GM18499 (cell line): Measurements from ENCODE around the gene NIT2.
A peak's percentile ranks its signal among the peaks of the same experiment; 100 is the strongest.
"Not testable (repeated sequence)": the region's sequence is repeated elsewhere in the genome, so short reads cannot be mapped to it uniquely, and the experiment has no call there.

ENCODE experiments used
- ATAC-seq: cut with Tn5 transposase; IDR thresholded peaks from one replicate; pipeline ENCODE4 v1.9.1; 2021; ENCODE audit warnings: moderate number of reproducible peaks; ENCODE audit not compliant: insufficient read depth, unreplicated experiment

Gene NIT2, protein sequence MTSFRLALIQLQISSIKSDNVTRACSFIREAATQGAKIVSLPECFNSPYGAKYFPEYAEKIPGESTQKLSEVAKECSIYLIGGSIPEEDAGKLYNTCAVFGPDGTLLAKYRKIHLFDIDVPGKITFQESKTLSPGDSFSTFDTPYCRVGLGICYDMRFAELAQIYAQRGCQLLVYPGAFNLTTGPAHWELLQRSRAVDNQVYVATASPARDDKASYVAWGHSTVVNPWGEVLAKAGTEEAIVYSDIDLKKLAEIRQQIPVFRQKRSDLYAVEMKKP

DNA sequence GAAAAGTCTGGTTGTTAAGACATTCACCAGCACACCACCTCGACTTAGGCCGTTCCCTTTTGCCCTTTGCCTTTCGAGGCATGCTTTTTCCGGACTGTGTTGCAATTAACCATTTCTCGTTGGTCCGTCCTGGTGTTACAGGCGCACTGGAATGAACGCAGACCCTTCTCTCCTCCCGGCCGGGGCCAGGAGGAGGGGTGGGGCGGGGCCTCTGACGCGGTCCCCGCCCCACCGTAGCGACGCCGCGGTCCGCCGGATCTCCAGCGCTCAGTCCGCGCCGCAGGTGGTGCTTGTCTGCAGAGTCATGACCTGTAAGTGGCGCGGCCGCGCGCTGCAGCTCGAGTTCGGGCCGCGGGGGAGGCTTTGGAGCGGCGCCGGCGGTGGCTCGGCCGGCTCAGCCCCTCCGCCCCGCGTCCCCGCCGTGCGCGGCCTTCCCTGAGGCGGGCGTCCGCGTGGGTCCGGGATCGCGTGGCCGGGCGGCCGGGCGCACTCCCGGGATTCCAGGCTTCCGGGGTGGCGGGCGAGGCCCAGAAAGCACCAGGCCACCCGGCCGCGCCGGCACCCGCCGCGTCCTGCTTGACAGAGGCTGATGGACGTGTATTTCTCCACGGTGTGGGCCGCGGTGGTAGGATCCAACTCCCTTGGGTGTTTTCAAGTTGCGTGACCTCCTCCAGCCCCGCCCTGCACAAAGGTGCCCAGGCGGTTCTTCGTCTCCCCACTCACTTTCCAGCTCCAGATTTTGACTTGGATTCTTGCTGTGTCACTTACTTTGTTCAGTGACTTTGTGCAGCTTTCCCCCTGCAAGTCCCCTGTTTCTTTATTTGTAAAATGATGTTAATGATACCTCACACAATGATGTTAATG lies at the start of gene NIT2:
TSS of gene NIT2 (plus strand) at position 270 of the 864 bp plus-strand sequence. CDS start at position 305, 35 bp downstream.
- peak; percentile 76 for ATAC-seq

- ATAC-seq, result no peak
These were observed 46.2 kb upstream of the NIT2 start for GRCh38 chr3:100288288-100288894.

DNA sequence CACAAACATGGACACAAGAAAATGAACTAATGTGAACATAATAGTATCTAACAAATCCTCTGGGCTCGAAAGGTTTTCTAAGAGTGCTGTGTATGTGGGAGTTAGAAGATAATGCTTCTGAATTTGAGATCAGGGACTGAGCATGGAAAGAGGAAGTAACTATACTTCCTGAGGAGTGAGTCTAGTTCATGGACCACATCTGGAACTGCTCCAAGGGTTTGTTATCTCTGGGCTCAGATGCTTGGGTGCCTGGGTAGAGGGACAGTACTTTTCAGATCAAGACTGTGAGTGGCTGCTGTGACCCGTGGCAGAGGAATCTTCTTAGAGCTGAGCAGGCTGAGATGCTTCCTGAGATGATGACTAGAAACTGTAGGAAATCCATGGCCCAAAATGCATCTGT lies 45.2 kb upstream of the NIT2 start:
- no peak for ATAC-seq

DNA sequence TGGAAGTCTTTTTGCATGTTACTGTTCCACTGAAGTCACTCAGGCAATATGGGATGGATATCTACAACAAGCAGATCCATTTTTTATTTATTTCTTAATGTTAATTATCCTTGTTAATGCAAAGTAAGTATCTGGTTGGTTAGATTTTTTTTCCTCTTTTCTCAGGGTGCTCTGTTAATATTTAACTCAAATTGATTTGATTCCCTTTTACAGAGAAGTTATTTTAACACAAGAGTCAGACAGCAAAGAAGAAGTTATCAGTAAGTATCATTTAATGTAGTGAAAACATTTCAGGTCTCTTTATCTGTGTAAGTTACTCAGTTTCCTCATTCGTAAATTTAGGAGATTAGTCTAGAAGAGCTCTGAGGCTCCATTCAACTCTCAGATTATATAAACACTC lies 39.5 kb upstream of the NIT2 start:
- ATAC-seq, result no peak

DNA sequence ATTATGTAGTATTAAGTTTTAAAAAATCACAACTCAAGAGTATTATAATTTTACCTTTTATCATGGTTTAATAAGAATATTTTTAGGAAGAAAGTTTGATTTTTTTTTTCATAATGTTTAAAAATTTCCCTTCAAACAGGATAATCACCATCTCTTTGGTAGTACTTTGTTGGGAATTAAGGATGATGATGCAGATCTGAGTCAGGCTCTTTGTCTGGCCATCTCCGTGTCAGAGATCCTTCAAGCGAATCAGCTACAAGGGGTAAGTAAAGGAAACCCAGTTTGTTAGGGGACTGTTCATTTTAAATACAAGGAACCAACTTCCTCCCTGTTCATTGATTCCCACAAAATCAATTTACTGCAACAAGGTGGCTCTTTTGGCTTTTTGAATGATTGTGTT lies 36.8 kb upstream of the NIT2 start:
- ATAC-seq, result no peak

DNA sequence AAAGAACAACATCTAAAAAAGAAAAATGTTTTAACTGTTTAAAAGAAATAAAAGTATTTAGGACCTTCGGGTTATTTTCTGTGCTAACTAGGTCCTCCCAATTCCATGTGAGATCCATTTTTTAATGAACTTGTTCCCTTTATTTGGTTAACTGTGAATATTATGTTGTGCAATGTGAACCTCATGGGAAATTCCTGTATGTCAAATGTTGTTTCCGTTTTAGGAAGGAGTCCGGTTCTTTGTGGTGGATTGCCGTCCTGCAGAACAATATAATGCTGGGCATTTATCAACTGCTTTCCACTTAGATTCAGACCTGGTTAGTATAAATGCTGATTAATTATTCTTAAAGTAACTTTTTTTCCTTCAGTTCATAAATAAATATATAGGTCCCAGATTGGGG lies 35.5 kb upstream of the NIT2 start:
- ATAC-seq, result no peak

DNA sequence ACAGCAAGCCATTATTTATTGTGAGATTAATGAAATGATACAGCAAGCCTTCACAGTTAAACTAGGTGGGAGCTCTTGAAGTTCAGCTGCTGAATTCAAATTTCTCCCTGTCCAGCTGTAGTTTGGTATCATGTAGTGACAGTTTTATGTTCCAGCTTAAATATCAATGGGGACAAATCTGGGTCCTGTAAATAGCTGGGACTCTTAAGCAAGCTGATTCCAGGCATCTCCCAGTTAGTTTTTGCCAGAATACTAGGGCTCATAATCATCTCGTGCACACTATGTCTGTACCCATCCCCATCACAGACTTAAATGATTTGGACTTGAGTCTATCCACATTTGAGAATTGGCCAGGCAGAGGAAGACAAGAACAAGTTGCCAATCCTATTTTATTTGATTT lies 27.9 kb upstream of the NIT2 start:
- no peak for ATAC-seq

DNA sequence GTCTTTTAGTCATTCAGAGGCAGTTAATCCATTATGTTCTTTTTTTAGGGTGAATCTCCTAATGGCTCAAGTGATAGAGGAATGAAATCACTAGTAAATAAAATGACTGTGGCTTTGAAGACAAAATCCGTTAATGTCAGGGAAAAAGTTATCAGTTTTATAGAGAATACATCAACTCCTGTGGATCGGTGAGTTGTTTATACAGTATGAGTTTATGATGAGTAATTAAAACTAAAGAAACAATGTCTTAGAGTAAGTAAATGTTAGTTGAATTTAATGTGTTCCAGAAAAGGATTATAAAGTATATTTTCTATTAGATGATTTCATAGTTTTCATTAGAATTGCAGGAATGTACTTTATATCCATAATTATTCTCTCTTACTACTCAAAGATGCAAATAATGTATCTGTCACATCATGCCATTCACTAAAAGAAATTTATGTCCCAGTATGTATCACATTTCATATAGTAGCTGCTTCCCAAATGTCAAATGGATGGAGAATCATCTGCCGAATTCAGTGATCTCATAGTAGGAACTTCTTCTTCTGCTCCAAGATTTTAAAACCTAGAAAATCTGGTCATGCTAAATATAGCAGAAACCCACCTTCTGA lies 24.1 kb upstream of the NIT2 start:
- ATAC-seq, result no peak

- ATAC-seq, result no peak
These were observed 23.5 kb upstream of the NIT2 start for GRCh38 chr3:100311011-100311410.

GRCh38 chr3:100316641-100317069 lies 17.9 kb upstream of the NIT2 start:
- ATAC-seq, result peak; percentile 41

DNA sequence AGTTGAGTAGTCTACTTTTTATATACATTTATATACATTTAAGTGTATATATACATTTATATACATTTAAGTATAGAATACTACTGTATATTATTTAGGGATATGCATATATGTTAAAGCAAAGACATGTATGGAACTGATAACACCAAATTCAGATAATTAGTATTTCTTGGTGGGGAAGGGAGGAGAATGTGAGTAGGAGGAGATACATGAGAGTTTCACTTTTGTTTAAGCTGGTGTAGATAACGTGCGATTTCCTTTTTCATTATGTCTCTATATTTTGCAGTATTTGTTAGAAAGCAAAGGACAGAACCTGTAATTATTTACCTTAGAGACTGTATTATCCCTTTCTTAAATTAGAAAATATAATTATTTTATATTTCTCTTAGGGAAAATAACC lies 16.6 kb upstream of the NIT2 start:
- ATAC-seq, result no peak

GRCh38 chr3:100319951-100320350 lies 14.6 kb upstream of the NIT2 start:
- ATAC-seq, result no peak

DNA sequence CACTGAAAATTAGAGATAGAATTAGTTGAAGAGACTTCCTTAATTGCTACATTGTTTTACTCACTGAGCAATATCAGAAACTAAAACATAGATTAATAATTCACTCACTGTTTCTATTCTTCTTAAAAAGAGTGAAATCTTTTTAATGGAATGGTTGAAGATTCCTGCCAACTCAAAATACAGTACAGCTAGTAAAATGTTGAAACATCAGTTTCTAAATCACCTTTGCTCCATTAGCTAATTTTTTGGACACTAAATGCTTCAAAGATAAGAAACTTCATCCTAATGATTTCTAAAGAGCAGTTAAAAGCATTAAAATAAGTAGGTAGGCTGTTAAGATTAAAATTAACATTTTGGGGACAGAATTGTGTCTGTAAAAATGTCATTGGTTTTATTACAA lies 10.5 kb upstream of the NIT2 start:
- ATAC-seq, result no peak

- no peak for ATAC-seq
These were observed 8.7 kb upstream of the NIT2 start for GRCh38 chr3:100325827-100326226.

DNA sequence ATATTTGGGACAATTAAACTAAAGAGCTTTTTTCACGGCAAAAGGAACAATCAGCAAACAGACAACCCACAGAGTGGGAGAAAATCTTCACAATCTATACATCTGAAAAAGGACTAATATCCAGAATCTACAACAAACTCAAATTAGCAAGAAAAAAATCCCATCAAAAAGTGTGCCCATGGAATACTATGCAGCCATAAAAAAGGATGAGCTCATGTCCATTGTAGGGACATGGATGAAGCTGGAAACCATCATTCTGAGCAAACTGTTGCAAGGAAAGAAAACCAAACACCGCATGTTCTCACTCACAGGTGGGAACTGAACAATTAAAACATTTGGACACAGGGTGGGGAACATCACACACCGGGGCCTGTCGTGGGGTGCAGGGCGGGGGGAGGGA lies 7.2 kb upstream of the NIT2 start:
- ATAC-seq, result not testable (repeated sequence)

DNA sequence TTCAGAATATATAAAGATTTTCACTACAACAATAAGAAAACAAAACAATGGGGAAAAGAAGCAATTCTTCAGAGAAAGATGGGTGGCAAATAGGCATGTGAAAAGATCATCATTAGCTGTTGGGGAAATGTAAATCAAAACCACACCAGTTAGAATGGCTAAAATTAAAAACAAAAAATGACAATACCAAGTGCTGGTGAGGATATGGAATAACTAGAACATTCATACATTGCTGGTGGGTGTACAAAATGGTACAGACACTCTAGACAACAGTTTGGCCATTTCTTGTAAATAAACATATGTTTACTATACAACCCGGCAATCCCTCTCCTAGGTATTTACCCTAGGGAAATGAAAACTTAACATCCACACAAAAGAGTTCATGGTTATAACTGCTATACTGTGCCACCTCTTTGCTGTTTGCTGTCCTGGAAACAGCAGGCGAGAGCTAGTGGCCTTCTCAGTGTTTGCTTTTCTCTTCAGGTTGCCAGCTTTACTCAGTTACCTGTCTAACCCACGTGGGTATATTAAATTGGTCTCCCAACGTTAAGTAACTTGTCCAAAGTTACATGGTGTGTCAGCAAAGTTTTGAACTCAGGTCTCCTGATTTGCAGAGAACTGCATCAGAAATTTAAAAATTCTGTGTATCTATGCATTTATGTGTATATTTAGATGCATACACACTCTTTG lies 4.6 kb upstream of the NIT2 start:
- no peak for ATAC-seq

DNA sequence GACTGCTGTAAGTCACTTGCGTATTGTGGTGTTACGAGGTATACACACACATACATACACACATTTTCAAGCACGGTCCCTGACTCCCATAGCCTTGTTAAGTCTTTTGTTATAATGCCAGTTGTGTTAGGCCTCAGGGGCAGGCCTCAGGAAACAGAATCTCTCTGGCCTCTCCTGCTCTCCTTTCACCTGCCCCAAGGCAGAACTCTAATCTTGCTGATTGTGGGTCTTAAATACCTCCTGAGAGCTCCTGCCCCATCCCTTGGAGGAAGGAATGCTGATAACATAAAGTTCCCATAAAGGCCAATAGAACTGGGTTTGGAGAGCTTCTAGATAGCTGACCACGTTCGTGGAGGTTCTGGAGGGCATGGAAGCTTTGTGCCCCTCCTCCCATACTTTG lies 3.9 kb upstream of the NIT2 start:
- ATAC-seq, result no peak

- ATAC-seq, result no peak
These were observed 2.9 kb upstream of the NIT2 start for GRCh38 chr3:100331660-100332059.

GRCh38 chr3:100333051-100333450 lies 1.5 kb upstream of the NIT2 start:
- ATAC-seq, result no peak

- peak; percentile 24 for ATAC-seq
These were observed 528 bp upstream of the NIT2 start for GRCh38 chr3:100333970-100334487.
